Activated CD4-positive, alpha-beta T cell treated with anti-CD3 and anti-CD28 coated beads for 24 hours (primary cell): ENCODE results near the gene FMO1.
A peak's percentile ranks its signal among the peaks of the same experiment; 100 is the strongest.
"Not testable (repeated sequence)": the region's sequence is repeated elsewhere in the genome, so short reads cannot be mapped to it uniquely, and the experiment has no call there.

Source experiments
- DNase-seq, 2 donors: peaks; one replicate each; pipeline ENCODE4 v3.0.0-alpha.2; 2020; ENCODE audit warnings: low read depth in 2 of 2

Gene FMO1

DNA sequence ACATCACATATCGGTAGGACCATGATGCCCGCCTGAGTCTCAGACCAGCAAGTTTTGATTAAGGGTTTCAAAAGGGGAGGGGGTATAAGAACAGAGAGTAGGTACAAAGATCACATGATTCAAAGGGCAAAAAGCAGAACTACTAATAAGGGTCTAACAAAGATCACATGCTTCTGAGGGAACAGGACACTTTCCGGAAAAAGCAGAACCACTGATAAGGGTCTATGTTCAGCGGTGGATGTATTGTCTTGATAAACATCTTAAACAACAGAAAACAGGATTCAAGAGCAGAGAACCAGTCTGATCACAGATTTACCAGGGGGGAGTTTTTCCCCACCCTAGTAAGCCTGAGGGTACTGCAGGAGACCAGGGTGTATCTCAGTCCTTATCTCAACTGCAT lies 12.1 kb upstream of the FMO1 start:
- not testable (repeated sequence) for DNase-seq

DNA sequence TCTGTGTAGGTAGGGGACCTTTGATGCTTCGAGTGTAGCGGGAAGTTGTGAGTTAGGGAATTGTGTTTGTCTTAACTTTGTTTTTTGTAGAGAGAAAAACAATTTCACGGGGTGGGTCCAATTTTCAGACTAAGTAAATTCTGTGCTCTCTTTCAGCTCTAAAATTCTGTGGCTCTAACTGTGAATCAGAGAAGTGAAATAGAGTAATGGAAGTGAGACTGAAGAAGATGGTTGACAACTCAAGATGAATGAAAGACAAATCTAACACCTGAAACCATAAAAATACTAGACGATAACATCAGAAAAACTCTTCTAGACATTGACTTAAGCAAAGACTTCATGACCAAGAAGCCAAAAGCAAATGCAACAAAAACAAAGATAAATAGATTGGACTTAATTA lies 4.4 kb upstream of the FMO1 start:
- no peak for DNase-seq

DNA sequence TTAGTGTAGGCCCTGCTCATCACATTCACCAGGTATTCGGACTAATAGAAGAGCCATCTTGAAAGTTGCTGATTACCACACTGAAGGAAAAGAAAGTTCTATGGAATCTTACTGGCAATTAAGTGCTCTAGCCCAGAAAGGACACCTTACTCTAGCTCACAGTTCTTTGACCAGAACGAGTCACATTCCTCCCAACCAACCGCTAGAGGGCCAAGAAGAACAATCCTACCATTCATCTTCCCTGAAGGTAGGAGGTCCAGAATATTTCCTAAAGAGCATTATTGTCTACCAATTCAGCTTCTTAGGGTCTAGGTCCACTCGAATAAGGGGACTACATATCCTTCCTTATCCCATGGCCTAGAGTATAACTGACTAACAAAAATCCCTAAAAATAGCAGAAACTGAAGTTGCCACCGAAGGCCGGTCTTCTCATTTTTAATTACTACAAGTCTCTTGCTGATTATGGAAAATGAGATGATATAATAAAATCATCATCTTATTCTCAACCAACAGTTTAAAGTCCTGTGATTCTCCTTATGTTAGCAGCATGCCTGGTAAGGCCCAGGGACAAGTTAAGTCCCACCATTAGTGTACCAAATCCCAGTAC lies 2.7 kb upstream of the FMO1 start:
- peak in 1 of 2 donors; percentile 4 for DNase-seq

GRCh38 chr1:171247501-171247900 lies 793 bp upstream of the FMO1 start:
- no peak for DNase-seq

DNA sequence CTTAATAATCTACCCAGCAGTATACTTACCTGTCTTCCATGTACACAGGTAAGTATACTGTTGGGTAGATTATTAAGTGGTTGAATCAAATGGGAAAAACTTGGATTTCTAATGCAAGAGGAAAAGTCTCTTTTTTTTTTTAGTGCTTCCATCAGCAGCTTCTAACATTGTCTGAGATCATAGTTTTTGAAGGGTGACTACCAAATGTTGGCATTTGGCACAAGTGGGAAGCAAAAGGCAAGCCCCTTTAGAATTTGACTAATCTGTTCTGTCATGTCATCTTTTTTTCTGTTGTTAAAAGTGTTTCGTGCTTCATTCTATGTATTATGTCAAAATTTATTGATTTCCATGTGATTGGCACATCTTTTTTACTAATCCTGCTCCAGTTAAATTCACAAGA lies 547 bp downstream of the FMO1 start:
- DNase-seq, result no peak

- DNase-seq, result no peak
These were observed 2.0 kb downstream of the FMO1 start for GRCh38 chr1:171250263-171250662.

DNA sequence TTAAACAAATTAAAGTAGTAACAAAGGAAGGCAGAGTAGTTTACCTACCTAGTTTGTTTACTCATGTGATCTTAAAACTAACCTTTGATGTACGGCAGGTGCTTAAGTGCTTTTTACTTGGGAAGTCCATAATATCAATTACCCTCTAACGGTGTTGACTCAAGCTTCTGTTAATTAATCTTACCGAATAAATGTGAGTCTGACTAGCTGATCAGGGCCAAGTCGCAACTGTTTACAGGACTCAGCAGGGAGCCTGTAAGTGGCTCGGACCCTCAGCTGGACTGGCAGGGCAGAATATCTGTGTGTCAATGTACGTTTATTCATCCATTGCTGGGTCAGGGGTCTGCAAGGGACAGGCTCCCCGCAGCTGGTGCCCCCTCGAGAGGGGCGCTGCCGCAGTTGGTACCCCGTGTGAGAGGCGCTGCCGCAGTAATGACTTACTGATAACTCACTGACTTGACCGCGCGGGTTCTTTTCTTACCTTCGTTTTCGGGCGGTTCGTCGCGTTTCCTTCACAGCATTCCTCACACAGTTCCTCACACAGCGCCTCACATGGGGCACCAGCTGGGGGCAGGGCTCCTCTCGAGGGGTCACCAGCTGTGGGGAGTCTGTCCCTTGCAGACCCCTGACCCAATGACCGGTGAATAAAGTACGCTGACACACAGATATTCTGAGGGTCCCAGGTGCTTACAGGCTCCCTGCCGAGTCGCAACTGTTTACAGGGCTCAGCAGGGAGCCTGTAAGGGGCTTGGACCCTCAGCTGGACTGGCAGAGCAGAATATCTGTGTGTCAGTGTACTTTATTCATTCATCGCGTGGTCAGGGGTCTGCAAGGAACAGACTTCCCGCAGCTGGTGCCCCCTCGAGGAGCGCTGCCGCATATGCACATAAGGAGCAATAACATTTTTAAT lies 3.0 kb downstream of the FMO1 start:
- DNase-seq, result peak; percentile 3 to 27

GRCh38 chr1:171251952-171252300 lies 3.6 kb downstream of the FMO1 start:
- DNase-seq, result no peak

GRCh38 chr1:171252482-171252881 lies 4.2 kb downstream of the FMO1 start:
- DNase-seq, result no peak

- DNase-seq, result no peak
These were observed 6.6 kb downstream of the FMO1 start for GRCh38 chr1:171254859-171255258.

GRCh38 chr1:171256940-171257606 lies 8.8 kb downstream of the FMO1 start:
- no peak for DNase-seq

GRCh38 chr1:171257607-171258076 lies 9.3 kb downstream of the FMO1 start:
- DNase-seq, result no peak

GRCh38 chr1:171258429-171258828 lies 10.1 kb downstream of the FMO1 start:
- no peak for DNase-seq

DNA sequence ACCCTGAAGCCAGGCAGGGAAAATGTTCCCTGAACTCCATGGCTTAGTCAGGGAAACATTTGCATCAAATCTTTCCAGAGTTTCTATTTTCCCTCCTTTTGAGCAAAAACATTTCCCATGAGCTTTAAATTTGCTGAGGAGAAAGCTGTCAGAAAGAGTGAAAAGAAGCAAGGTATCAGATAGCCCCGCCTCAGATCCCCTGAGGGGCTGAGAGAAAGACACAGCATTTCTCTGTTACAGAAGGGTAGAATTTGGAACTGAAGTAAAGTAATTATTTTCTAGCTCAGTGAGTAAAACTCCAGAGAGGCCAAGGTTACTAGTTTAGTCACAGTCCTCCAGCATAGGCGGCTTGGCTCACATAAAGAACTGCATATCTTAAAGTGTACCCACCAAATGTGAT lies 10.6 kb downstream of the FMO1 start:
- DNase-seq, result no peak

GRCh38 chr1:171261336-171261735 lies 13.0 kb downstream of the FMO1 start:
- DNase-seq, result no peak

DNA sequence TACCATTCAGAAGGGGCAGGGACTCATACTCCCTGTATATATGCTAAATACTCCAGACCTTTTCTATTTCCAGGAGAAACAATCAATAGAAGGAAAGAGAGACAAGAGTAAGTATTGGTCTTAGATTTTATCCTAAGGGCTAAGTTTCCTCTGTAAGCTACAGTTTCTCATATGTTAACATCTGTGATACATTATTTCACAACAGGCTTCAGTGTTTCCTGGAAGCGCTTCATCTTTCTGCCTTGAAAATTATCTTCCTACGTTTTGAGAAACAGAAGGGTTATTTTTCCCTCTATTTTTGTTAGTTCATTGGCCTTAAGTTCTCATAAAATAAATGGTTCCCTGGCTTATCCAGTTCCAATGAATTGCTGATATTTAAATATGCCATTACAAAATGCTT lies 15.6 kb downstream of the FMO1 start:
- no peak for DNase-seq

GRCh38 chr1:171265686-171266085 lies 17.4 kb downstream of the FMO1 start:
- no peak for DNase-seq

DNA sequence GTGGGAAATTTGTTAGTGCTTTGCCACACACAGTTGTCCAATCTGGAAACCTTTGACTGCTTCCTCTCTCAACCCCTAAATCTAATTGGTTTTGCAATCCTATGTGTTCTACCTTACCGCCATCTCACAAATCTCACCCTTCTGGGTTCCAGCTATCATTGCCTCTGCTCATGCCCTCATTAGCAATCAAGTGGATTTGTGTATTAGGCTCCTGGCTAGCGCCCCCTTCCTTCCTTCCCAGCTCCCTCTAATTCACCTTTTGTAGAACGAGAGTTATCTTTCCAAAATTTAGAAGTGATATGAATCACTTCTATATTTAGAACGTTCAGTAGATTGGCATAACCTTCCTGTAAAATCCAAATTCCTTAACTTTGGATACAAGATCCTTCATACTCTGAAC lies 18.6 kb downstream of the FMO1 start:
- DNase-seq, result no peak

- DNase-seq, result no peak
These were observed 19.1 kb downstream of the FMO1 start for GRCh38 chr1:171267391-171267790.

GRCh38 chr1:171270806-171271205 lies 22.5 kb downstream of the FMO1 start:
- no peak for DNase-seq

- DNase-seq, result no peak
These were observed 29.2 kb downstream of the FMO1 start for GRCh38 chr1:171277534-171277933.

GRCh38 chr1:171279234-171279633 lies 30.9 kb downstream of the FMO1 start:
- DNase-seq, result no peak

GRCh38 chr1:171279678-171280077 lies 31.4 kb downstream of the FMO1 start:
- no peak for DNase-seq
